ENCODE data around the gene GPR162.

DNA sequence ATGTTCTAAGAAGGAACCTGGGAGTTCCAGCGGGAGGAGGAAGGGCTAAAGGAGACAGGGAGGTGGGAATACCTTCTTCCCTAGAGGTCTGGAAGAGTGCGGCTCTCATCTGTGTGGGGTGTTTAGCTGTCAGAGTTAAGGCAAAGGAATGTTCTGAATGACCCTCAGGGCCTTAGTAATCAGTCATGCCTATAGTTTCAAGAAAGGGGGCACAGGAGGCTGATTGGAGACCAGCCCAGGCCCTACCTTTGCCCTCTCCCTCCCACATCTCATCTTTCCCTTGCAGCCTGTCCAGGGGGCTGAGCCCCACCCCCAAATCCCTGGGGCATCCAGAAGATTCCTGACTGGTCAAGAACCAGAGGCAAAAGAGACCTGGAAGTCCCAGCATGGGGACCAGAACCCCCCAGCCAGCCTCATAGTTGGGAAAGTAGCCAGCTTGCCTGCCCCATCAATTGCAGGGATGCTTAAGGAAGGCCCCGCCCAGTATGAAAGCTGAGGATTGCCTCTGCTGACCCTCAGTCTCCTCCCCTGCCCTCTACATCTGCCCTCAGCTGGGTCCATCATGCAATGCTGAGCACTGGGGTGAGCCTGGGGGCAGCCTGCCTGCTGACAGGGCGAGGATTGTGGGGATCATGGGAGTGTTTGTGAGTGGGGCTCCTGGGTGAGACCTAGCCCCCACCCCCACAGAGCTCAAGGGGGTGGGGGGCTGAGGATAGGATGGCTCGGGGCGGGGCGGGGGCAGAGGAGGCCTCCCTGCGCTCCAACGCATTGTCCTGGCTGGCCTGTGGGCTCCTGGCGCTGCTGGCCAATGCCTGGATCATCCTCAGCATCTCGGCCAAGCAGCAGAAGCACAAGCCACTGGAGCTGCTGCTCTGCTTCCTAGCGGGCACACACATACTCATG, 1.8 kb downstream of the GPR162 start:
- TF ChIP-seq POLR2A (IDR thresholded peaks at IDR 0.05; ENCODE audit: low read depth, low read length) (no peak), POLR2AphosphoS5 (IDR thresholded peaks at IDR 0.05; ENCODE audit: low read depth, low read length) (no peak), TAF1 (IDR thresholded peaks at IDR 0.05; ENCODE audit: borderline replicate concordance, low read depth, low read length) (no peak)
